H9 (cell line): ENCODE data around the gene TGOLN2. TPM values are rescaled to one million over a fixed set of nuclear protein-coding genes. Genes with fewer than 3 reads are reported as not detected.

Source experiments
- DNase-seq: peaks from one replicate; pipeline ENCODE4 v3.0.0-alpha.2; 2017
- H2AFZ ChIP-seq: one replicate; pipeline ENCODE4 v1.6.1; 2013; ENCODE audit warnings: mild to moderate bottlenecking, low read length, control low read depth, moderate library complexity
- H2AK5ac ChIP-seq: 2 replicates; pipeline ENCODE4 v1.6.1; 2013; ENCODE audit warnings: low read length, control low read depth, mixed read lengths; ENCODE audit not compliant: insufficient read length
- H2BK120ac ChIP-seq: one replicate; pipeline ENCODE4 v1.6.1; 2013; ENCODE audit warnings: low read depth, mild to moderate bottlenecking, low read length, control low read depth, inconsistent platforms; ENCODE audit not compliant: poor library complexity, severe bottlenecking
- H2BK12ac ChIP-seq: 2 replicates; pipeline ENCODE4 v1.6.1; 2013; ENCODE audit warnings: low read length, control low read depth, mixed read lengths, low read depth; ENCODE audit not compliant: insufficient read length
- H2BK15ac ChIP-seq: 2 replicates; pipeline ENCODE4 v1.6.1; 2013; ENCODE audit warnings: low read depth, low read length, control low read depth
- H2BK20ac ChIP-seq: one replicate; pipeline ENCODE4 v1.6.1; 2013; ENCODE audit warnings: low read depth, mild to moderate bottlenecking, low read length, control low read depth, inconsistent platforms; ENCODE audit not compliant: poor library complexity, severe bottlenecking
- H2BK5ac ChIP-seq: 2 replicates; pipeline ENCODE4 v1.6.1; 2013; ENCODE audit warnings: low read length, control low read depth, mixed read lengths; ENCODE audit not compliant: insufficient read length
- H3K14ac ChIP-seq: 2 replicates; pipeline ENCODE4 v1.6.1; 2013; ENCODE audit warnings: low read length, control low read depth; ENCODE audit not compliant: insufficient read depth
- H3K18ac ChIP-seq: 2 replicates; pipeline ENCODE4 v1.6.1; 2013; ENCODE audit warnings: low read depth, mild to moderate bottlenecking, mixed read lengths, low read length, control low read depth; ENCODE audit not compliant: insufficient read length
- H3K23ac ChIP-seq: 2 replicates; pipeline ENCODE4 v1.6.1; 2013; ENCODE audit warnings: low read length, control low read depth, mixed read lengths, low read depth; ENCODE audit not compliant: insufficient read length
- H3K23me2 ChIP-seq: 2 replicates; pipeline ENCODE4 v1.6.1; 2013; ENCODE audit warnings: low read depth, mild to moderate bottlenecking, mixed read lengths, low read length, control low read depth; ENCODE audit not compliant: insufficient read length, poor library complexity, severe bottlenecking
- H3K27ac ChIP-seq: 2 replicates; pipeline ENCODE4 v1.5.1; 2013; ENCODE audit warnings: low read length, control low read depth, mixed read lengths, low read depth; ENCODE audit not compliant: insufficient read length
- H3K27me3 ChIP-seq: 2 replicates; pipeline ENCODE4 v1.6.1; 2013; ENCODE audit warnings: low read length, control low read depth, inconsistent platforms; ENCODE audit not compliant: insufficient read depth
- H3K4ac ChIP-seq: 2 replicates; pipeline ENCODE4 v1.6.1; 2013; ENCODE audit warnings: low read depth, mild to moderate bottlenecking, control low read depth, inconsistent platforms, low read length, moderate library complexity
- H3K4me1 ChIP-seq: 2 replicates; pipeline ENCODE4 v1.6.1; 2013; ENCODE audit warnings: low read length, control low read depth, inconsistent platforms; ENCODE audit not compliant: insufficient read depth
- H3K4me2 ChIP-seq: 2 replicates; pipeline ENCODE4 v1.6.1; 2013; ENCODE audit warnings: low read length, control low read depth, mixed read lengths; ENCODE audit not compliant: insufficient read length, insufficient read depth
- H3K56ac ChIP-seq: 2 replicates; pipeline ENCODE4 v1.6.1; 2013; ENCODE audit warnings: low read depth, mild to moderate bottlenecking, mixed read lengths, low read length, control low read depth; ENCODE audit not compliant: insufficient read length
- H3K79me1 ChIP-seq: 2 replicates; pipeline ENCODE4 v1.6.1; 2013; ENCODE audit warnings: low read depth, mild to moderate bottlenecking, moderate library complexity, low read length, control low read depth, inconsistent platforms; ENCODE audit not compliant: insufficient read depth, poor library complexity, severe bottlenecking
- H3K79me2 ChIP-seq: 2 replicates; pipeline ENCODE4 v1.6.1; 2013; ENCODE audit warnings: low read length, control low read depth, inconsistent platforms; ENCODE audit not compliant: insufficient read depth
- H3K9ac ChIP-seq: 2 replicates; pipeline ENCODE4 v1.6.1; 2013; ENCODE audit warnings: low read length, control low read depth, mixed read lengths; ENCODE audit not compliant: insufficient read length; ENCODE audit errors: extremely low read depth
- H3K9me3 ChIP-seq: one replicate; pipeline ENCODE4 v1.6.1; 2013; ENCODE audit warnings: low read depth, low read length, inconsistent platforms; ENCODE audit not compliant: control insufficient read depth
- H3T11ph ChIP-seq: one replicate; pipeline ENCODE4 v1.6.1; 2013; ENCODE audit warnings: mild to moderate bottlenecking, low read length, control low read depth, inconsistent platforms
- H4K20me1 ChIP-seq: one replicate; pipeline ENCODE4 v1.6.1; 2013; ENCODE audit not compliant: control insufficient read depth, insufficient read length, insufficient read depth
- H4K5ac ChIP-seq: 2 replicates; pipeline ENCODE4 v1.6.1; 2013; ENCODE audit warnings: low read depth, mild to moderate bottlenecking, mixed read lengths, low read length, control low read depth; ENCODE audit not compliant: insufficient read length
- H4K8ac ChIP-seq: replicated peaks from 2 replicates; pipeline ENCODE4 v1.6.1; 2013; ENCODE audit warnings: low read length, control low read depth, mixed read lengths, low read depth; ENCODE audit not compliant: insufficient read length
- H4K91ac ChIP-seq: 2 replicates; pipeline ENCODE4 v1.6.1; 2013; ENCODE audit warnings: low read depth, mild to moderate bottlenecking, moderate library complexity, mixed read lengths, low read length, control low read depth; ENCODE audit not compliant: insufficient read length
- H3K27ac Mint-ChIP-seq, 3 experiments: 2 replicates in 2 of 3; 3 replicates in 1 of 3; pipeline ENCODE4 v1.8.0; 2020 to 2021; ENCODE audit warnings: mixed read lengths in 3 of 3, mild to moderate bottlenecking in 1 of 3, moderate library complexity in 1 of 3
- H3K27me3 Mint-ChIP-seq: 2 replicates; pipeline ENCODE4 v1.8.0; 2021; ENCODE audit warnings: low read depth, mild to moderate bottlenecking, moderate library complexity, mixed read lengths
- H3K36me3 Mint-ChIP-seq, 3 experiments: 2 replicates in 2 of 3; 3 replicates in 1 of 3; pipeline ENCODE4 v1.8.0; 2020 to 2021; ENCODE audit warnings: low read depth in 3 of 3, mixed read lengths in 3 of 3; ENCODE audit not compliant: insufficient read depth in 1 of 3
- H3K4me1 Mint-ChIP-seq, 2 experiments: 2 replicates each; pipeline ENCODE4 v1.8.0; 2020; ENCODE audit warnings: mixed read lengths in 2 of 2
- H3K4me3 Mint-ChIP-seq, 2 experiments: 2 replicates in 1 of 2; 3 replicates in 1 of 2; pipeline ENCODE4 v1.8.0; 2020 to 2021; ENCODE audit warnings: mild to moderate bottlenecking in 2 of 2, mixed read lengths in 2 of 2, moderate library complexity in 1 of 2
- H3K9me3 Mint-ChIP-seq, 2 experiments: 2 replicates in 1 of 2; 3 replicates in 1 of 2; pipeline ENCODE4 v1.8.0; 2020; ENCODE audit warnings: mild to moderate bottlenecking in 2 of 2, mixed read lengths in 2 of 2, moderate library complexity in 1 of 2
- CTCF ChIP-seq: fragments of 200-600 bp; sonication (generic); conservative IDR thresholded peaks from 3 replicates; pipeline ENCODE4 v1.8.0; 2021; ENCODE audit warnings: antibody characterized with exemption, mild to moderate bottlenecking
- WGBS: extraction: QIAGEN DNeasy Blood & Tissue Kit; methylation state at CpG from one replicate; pipeline ENCODE4 v1.1.7; 2013; ENCODE audit warnings: missing lambda C conversion rate, low lambda C conversion rate, mixed read lengths; ENCODE audit not compliant: insufficient read length; ENCODE audit errors: extremely low coverage; 5-methylcytosine and 5-hydroxymethylcytosine counted together
- total RNA-seq: library from RNA; stranded (reverse); gene quantifications from 2 replicates; pipeline ENCODE4 v1.2.1, GENCODE V29; 2021

The TGOLN2 gene
- total RNA-seq, 1 experiment from 2014 or later: 47.8 TPM

- no peaks in the 10 kb centered on the region for H3K4me1 ChIP-seq
- no peak overlapping the region for H3K18ac ChIP-seq
- no peaks in the 10 kb centered on the region for H3K79me2 ChIP-seq
- H3K23me2 ChIP-seq: peaks cover 12% of the 10 kb centered on the region
- H3K9me3 ChIP-seq: no peaks in the 10 kb centered on the region
- H3K27me3 Mint-ChIP-seq: no peaks in the 10 kb centered on the region
- no peak overlapping the region for H3K27ac Mint-ChIP-seq
- no peak overlapping the region for H3K27ac ChIP-seq
- H3K56ac ChIP-seq: no peak overlapping the region
- no peak overlapping the region for H2BK15ac ChIP-seq
- no peak overlapping the region for H3T11ph ChIP-seq
- TF ChIP-seq CTCF: no peak
- H3K4me3 Mint-ChIP-seq: no peak overlapping the region; a peak in 1 of 5 replicates
- no peaks in the 10 kb centered on the region for H3K79me1 ChIP-seq
- H4K20me1 ChIP-seq: no peaks in the 10 kb centered on the region
- no peak overlapping the region for H2AK5ac ChIP-seq
- peaks cover 5 to 12% of the 10 kb centered on the region in 2 experiments; a peak in 3 of 4 replicates for H3K4me1 Mint-ChIP-seq
- H3K4ac ChIP-seq: no peak overlapping the region
- H3K9ac ChIP-seq: no peak overlapping the region
- H2AFZ ChIP-seq: no peak overlapping the region
- no peak overlapping the region for H2BK5ac ChIP-seq
- no peak for DNase-seq
- H2BK12ac ChIP-seq: no peak overlapping the region
- no peak overlapping the region for H4K91ac ChIP-seq
- no peak overlapping the region for H2BK20ac ChIP-seq
- H3K23ac ChIP-seq: no peak overlapping the region
- H3K9me3 Mint-ChIP-seq: no peaks in the 10 kb centered on the region
- H2BK120ac ChIP-seq: no peak overlapping the region
- H3K36me3 Mint-ChIP-seq: peaks cover 0 to 15% (median 0%) of the 10 kb centered on the region in 3 experiments; a peak in 4 of 7 replicates
- no peaks in the 10 kb centered on the region for H3K27me3 ChIP-seq
- H3K4me2 ChIP-seq: no peak overlapping the region
- H3K14ac ChIP-seq: no peak overlapping the region
- no CpG with 5 or more reads among the region's 2 CpGs for WGBS
- no peak overlapping the region for H4K5ac ChIP-seq
- H4K8ac ChIP-seq: no peak overlapping the region
Observed at GRCh38 chr2:85356186-85356585, 28.4 kb upstream of the TGOLN2 start.
